GM18511 (cell line): ENCODE data around the gene EDARADD.
"Not testable (repeated sequence)": the region's sequence is repeated elsewhere in the genome, so short reads cannot be mapped to it uniquely, and the experiment has no call there.

Experiments used
- ATAC-seq: cut with Tn5 transposase; IDR thresholded peaks from one replicate; pipeline ENCODE4 v1.9.1; 2021; ENCODE audit warnings: mild to moderate bottlenecking, moderate library complexity; ENCODE audit not compliant: unreplicated experiment

The EDARADD gene

GRCh38 chr1:236429715-236430274 lies 35.7 kb downstream of the EDARADD start:
- no peak for ATAC-seq

GRCh38 chr1:236433819-236434315 lies 39.8 kb downstream of the EDARADD start:
- no peak for ATAC-seq

- ATAC-seq = no peak
These were observed 44.5 kb downstream of the EDARADD start for GRCh38 chr1:236438614-236439013.

GRCh38 chr1:236440373-236440772 lies 46.3 kb downstream of the EDARADD start:
- ATAC-seq = no peak

- ATAC-seq = no peak
These were observed 56.7 kb downstream of the EDARADD start for GRCh38 chr1:236450779-236451178.

- no peak for ATAC-seq
These were observed 57.8 kb downstream of the EDARADD start for GRCh38 chr1:236451796-236452373.

- ATAC-seq = no peak
These were observed 61.2 kb downstream of the EDARADD start for GRCh38 chr1:236455243-236455642.

- peak; percentile 83 for ATAC-seq
These were observed 63.7 kb downstream of the EDARADD start for GRCh38 chr1:236457775-236458174.

GRCh38 chr1:236458996-236459395 lies 64.9 kb downstream of the EDARADD start:
- no peak for ATAC-seq

- no peak for ATAC-seq
These were observed 66.0 kb downstream of the EDARADD start for GRCh38 chr1:236460103-236460502.

GRCh38 chr1:236464197-236464596 lies 70.1 kb downstream of the EDARADD start:
- not testable (repeated sequence) for ATAC-seq

GRCh38 chr1:236465231-236465958 lies 71.3 kb downstream of the EDARADD start:
- peak; percentile 61 for ATAC-seq

- ATAC-seq = peak; percentile 96
These were observed 71.8 kb downstream of the EDARADD start for GRCh38 chr1:236465959-236466303.

- ATAC-seq = no peak
These were observed 73.2 kb downstream of the EDARADD start for GRCh38 chr1:236467327-236467641.

GRCh38 chr1:236468625-236469024 lies 74.5 kb downstream of the EDARADD start:
- no peak for ATAC-seq

GRCh38 chr1:236469466-236469865 lies 75.4 kb downstream of the EDARADD start:
- no peak for ATAC-seq

- ATAC-seq = no peak
These were observed 77.0 kb downstream of the EDARADD start for GRCh38 chr1:236471096-236471495.

GRCh38 chr1:236471653-236472052 lies 77.6 kb downstream of the EDARADD start:
- no peak for ATAC-seq

GRCh38 chr1:236472850-236473788 lies 79.0 kb downstream of the EDARADD start:
- ATAC-seq = no peak

GRCh38 chr1:236476019-236476418 lies 81.9 kb downstream of the EDARADD start:
- no peak for ATAC-seq

GRCh38 chr1:236480758-236481436 lies 86.8 kb downstream of the EDARADD start:
- no peak for ATAC-seq
